HG03565 (cell line): ENCODE results near the gene NPHP1.
"Not testable (repeated sequence)": the region's sequence is repeated elsewhere in the genome, so short reads cannot be mapped to it uniquely, and the experiment has no call there.

Experiments used
- ATAC-seq: cut with Tn5 transposase; IDR thresholded peaks from one replicate; pipeline ENCODE4 v1.9.1; 2021; ENCODE audit warnings: mild to moderate bottlenecking, moderate library complexity; ENCODE audit not compliant: unreplicated experiment

Gene NPHP1

GRCh38 chr2:110198016-110198415, 6.8 kb downstream of the NPHP1 start:
- ATAC-seq: no peak

DNA sequence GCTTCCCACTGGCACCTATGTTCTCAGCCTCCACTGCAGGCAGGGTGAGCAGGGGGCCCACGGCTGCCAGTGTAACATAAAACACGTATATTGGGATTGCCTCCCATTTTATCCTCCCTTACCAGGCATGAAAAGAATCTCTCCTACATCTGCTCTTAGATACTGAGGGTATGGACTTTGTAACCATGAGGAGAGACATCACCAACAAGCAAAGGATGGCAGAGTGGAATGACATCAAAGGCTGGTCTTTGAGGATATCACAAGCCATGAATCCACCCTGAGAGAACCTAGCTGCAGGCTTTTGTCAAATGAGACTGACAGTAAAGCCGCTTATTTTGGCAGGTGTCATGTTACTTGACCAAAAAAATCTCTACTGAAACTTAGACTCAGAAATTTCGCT, 7.4 kb downstream of the NPHP1 start:
- ATAC-seq: no peak

GRCh38 chr2:110190169-110190568, 14.6 kb downstream of the NPHP1 start:
- not testable (repeated sequence) for ATAC-seq

- ATAC-seq: no peak
Observed at GRCh38 chr2:110182449-110182848, 22.4 kb downstream of the NPHP1 start.

DNA sequence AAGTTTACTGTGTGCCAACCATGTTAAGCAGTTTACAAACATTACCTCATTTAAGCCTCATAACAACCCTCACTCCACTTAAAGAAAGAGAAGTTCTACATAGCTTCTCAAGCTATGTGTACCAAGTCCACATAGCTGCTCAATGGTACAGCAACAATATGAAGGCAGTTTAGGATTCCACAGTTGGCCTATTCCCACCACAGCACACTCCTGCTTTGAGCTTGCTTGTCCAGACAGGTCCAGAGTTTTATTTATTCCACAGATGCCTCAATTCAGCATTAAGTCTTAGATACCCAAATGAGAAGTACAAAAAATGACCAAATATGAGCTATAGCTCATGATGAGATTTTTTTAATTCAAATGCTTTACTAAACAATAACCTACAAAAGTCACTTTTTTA, 24.8 kb downstream of the NPHP1 start:
- ATAC-seq: no peak

DNA sequence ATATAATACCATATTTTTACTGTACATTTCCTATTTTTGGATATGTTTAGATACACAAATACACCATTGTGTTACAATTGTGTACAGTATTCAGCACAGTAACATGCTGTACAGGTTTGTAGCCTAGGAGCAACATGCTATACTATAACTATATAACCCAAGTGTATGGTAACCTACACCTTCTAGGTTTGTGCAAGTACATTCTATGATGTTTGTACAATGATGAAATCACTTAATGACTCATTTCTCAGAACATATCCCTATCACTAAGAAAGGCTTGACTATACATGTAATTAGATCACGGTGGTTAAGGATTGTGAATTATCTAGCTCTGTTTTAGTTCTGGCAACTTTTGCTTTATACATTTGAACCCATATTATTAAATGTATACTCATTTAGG, 31.3 kb downstream of the NPHP1 start:
- no peak for ATAC-seq

GRCh38 chr2:110172506-110172905, 32.3 kb downstream of the NPHP1 start:
- ATAC-seq: no peak

DNA sequence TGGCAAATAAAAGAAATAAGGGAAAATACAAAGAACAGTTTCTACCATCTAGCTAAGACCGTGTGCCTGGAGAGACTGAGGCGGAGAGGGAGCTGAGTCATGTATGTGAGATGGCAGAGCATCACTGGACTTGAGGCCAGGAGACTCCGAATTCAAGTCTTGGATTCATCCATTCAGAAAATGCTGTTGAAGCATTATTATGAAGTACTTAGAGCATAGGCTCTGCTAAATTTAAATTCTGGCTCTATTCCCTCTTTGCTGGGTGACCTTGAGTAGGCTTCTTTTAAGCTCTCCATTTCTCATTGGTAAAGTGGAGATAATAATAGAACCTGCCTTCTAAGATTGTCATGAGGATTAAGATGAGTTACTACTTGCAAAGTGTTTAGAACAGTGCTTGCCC, 34.7 kb downstream of the NPHP1 start:
- ATAC-seq: no peak

DNA sequence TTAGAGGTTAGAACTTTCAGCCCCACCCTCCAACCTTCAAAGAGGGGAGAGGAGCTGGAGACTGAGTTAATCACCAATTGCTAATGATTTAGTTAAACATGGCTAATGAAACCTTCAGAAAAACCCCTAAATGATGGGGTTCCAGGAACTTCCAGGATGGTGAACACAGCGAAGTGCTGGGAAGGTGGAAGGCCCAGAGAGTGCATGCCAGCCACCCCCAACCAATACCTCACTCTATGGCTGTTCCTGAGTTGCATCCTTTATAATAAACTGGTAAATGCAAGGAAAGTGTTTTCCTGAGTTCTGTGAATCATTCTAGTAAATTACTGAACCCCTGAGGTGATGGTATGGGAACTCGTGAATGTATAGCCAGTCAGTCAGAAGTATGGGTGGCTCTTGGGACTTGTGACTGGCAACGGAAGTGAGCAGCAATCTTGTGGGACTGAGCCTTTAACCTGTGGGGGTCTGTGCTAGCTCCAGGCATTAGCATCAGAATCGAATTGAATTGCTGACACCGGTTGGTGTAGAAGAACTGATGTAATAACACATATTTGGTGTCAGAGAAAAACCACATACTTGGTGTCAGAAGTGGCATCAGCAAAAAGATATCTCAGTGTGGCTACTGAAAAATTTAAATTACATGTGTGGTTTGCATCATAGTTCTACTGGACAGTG, 37.4 kb downstream of the NPHP1 start:
- ATAC-seq: no peak

- ATAC-seq: no peak
Observed at GRCh38 chr2:110166266-110166665, 38.5 kb downstream of the NPHP1 start.

DNA sequence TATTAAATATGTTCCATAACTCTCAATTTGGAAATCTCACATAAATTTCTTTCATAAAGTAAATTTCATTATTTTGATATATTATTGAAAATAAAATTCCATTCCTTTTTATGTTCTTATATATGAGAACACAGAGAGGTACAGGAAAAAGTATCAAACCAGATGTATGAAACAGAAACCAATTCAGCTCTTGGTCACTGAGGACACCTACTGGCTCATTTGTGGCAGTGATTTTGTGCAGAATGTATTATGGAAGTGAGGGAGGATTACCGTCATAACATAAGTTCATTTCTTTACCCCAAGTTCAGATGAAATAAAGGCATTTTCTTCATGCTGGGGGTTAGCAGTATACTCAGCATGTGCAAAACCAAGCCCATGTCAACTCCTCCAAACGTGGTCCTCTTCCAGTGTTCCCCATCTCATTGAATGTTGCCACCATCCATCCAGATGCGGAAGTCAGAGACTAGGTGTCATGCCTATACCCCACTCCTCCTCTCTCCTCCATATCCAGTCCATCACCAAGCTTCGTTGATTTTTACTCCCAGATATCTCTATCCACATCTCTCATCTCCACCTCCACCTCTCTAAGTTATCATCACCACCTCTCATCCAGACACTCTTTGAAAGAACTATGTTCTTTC, 47.5 kb downstream of the NPHP1 start:
- ATAC-seq: peak; percentile 63

- ATAC-seq: not testable (repeated sequence)
Observed at GRCh38 chr2:110154828-110155227, 50.0 kb downstream of the NPHP1 start.

DNA sequence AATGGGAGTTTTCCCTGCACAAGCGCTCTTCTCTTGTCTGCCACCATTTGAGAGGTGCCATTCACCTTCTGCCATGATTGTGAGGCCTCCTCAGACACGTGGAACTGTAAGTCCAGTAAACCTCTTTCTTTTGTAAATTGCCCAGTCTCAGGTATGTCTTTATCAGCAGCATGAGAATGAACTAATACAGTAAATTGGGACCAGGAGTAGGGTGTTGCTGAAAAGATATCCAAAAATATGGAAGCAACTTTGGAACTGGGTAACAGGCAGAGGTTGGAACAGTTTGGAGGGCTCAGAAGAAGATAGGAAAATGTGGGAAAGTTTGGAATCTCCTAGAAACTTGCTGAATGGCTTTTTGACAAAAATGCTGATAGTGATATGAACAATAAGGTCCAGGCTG, 50.6 kb downstream of the NPHP1 start:
- not testable (repeated sequence) for ATAC-seq

DNA sequence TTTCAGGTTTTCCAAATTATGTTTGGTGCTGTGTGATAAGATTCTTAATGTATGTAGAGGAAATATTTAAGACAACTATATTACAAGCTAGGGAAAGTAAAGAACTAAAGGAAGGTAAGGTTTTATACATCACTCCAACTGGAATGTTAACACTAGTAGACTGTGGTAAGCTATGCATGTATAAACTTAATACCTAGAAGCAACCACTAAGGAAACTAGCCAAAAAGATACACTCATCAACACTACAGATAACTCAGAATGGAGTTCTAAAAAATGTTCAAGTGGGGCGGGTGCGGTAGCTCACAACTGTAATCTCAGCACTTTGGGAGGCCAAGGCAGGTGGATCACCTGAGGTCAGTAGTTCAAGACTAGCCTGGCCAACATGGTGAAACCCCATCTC, 51.4 kb downstream of the NPHP1 start:
- no peak for ATAC-seq

DNA sequence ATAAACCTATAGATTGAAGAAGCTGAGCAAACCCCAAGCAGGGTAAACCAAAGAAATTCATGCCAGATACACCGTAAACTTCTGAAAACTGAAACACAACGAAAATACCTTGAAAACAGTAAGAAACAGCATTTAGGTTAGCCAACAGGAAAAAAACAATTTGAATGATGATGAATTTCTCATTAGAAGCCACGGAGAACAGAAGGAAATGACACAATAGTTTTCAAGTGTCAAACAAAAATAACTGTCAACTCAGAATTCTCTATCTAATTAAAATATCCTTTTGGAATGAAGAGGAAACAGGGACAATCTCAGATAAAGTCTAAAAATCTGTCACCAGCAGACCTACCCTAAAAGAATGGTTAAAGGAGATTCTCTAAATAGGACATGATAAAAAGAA, 51.9 kb downstream of the NPHP1 start:
- ATAC-seq: no peak

DNA sequence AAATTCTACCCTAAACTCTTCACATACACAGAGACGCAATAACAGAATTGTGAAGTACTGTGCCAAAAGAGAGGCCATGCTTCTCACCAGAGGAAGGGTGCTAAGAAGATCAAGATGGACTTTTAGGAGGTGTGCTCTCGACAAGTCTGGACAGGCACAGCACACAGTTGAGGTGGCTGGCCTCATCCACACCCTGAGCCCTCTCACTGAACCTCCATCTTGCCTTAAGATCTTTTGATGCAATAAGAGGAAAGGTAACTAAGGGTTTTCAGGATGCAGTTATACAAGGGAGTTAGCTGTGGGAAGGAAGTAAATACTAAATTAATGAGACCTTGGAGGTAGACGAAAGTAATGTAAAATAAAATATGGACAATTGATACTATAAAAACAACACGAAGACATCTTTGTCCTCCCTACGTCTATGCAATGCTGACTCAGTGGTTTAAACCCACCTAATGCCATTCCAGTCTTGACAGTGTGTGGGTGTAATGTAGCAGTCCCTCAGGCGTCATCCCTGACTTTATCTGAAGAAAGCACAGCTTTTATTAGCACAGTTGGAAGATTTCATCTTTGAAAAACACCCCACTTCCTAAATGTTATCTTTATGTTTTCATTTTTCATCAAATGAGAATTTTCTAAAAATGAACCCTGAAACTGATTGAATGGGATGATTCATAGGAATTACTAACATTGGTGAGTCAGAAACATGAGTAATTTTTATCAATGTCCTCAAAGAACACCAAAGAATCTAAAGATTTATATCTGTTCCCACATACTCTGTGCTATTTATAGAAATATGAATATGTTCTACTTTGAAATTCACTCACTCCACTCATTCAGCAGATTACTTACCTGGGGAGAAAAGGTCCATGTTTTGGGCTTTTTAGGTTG, 55.2 kb downstream of the NPHP1 start:
- no peak for ATAC-seq

DNA sequence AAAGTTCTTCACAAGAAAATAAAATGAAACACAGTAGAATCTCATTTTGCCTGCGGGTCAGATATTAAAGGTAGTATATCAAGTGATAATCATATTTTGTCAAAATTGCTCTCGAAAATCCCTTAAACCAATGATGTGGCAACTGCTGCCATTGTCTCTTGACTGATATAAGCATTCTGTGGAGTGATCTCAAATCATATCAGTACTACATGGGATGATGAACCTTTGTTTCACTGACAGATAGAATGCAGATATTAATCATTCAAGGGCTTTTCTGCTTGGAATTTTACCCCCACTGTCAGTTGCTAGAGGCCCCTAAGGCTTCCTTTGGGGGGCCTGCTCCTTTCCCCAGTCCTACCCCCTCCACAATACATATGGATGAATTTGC, 57.9 kb downstream of the NPHP1 start:
- ATAC-seq: no peak

DNA sequence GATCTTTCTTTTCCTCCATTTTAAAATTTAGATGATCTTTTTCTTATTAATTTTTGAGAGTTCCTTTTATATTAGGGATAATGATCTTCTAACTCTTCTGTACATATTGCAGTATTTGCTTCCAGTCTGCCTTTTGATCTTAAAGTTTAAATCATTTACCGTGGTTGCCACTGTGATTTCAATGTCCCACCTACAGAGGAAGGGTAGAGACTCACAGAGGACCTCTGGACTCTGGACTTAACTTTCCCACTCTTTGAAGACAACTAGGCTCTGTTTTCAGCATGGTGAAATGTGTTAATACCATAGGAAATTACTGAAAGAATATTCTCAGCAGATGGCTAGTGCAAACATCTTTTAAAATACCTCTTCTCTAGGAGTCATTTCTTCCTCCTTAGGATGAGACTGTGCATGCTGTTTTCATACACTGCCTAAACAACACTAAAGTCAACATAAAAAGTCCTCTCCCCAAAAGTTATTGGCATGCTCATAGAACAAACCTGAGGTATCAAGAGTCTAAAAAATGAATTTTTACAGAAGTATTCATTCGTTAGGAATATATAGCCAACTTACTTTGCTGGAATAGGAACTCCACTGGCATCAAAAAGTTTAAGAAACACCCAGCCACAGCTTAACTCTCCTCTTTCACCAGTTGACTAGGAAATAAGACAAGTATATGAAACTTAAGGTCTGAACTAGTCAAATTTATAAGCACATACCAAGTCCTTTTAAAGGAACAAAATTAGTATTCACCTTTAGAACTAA, 58.4 kb downstream of the NPHP1 start:
- no peak for ATAC-seq

- ATAC-seq: no peak
Observed at GRCh38 chr2:110143982-110144381, 60.8 kb downstream of the NPHP1 start.

DNA sequence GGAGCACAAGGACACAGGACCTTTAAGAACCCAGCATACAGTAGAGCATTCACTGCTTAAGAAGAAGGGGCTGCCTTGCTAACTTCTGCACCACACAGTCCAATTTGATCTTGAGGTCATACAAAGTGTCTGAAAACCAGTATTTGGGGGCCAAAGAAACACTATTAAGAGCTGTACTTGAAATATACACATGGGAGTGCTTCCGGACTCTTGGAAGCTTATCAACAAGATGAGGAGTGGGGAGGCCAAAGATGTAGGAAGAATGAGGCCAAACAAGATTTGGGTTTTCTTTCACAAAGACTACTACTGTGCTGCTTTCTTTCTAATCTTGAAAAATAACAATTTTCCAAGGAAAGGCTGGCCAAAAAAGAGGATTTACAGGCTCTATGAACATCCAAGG, 64.4 kb downstream of the NPHP1 start:
- ATAC-seq: no peak

- ATAC-seq: no peak
Observed at GRCh38 chr2:110134025-110134424, 70.8 kb downstream of the NPHP1 start.
